ENCODE data around the gene L3MBTL4. TPM values are rescaled to one million over a fixed set of nuclear protein-coding genes. Genes with fewer than 3 reads are reported as not detected.
A peak's percentile ranks its signal among the peaks of the same experiment; 100 is the strongest.

The L3MBTL4 gene
- total and polyA plus RNA-seq, 2 experiments from 2014 or later = 4.1 to 14.1 TPM

DNA sequence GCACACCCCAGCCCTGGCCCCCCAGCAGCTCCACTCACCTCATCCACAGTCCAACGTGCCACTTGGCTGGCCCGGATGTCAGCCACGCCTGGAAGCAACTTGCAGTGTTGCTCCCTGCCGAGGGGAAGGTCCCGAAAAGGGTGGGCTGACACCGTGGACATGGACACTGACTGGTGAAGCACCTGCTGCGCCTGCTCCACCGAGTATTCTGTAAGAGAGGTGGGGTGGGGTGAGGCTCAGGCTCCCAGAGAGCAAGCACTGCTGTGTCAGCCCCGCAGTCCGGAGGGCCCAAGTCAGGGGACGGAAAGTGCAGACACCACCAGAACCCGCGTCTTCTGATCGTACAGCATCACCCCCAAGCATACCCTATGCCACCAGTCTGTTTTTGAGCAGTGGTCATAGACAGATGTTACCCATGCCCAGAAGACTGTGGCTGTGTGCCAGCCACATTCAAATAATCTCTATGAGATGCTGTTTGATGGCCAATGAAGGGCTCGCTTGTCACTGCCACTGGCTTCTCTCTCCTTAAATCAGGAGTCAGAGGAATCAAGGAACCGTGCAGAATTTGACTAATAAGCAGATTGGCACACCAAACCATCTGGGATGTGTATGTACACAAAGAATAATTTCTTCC lies 445.2 kb downstream of the L3MBTL4 start:
- TF ChIP-seq, protein P1, sequence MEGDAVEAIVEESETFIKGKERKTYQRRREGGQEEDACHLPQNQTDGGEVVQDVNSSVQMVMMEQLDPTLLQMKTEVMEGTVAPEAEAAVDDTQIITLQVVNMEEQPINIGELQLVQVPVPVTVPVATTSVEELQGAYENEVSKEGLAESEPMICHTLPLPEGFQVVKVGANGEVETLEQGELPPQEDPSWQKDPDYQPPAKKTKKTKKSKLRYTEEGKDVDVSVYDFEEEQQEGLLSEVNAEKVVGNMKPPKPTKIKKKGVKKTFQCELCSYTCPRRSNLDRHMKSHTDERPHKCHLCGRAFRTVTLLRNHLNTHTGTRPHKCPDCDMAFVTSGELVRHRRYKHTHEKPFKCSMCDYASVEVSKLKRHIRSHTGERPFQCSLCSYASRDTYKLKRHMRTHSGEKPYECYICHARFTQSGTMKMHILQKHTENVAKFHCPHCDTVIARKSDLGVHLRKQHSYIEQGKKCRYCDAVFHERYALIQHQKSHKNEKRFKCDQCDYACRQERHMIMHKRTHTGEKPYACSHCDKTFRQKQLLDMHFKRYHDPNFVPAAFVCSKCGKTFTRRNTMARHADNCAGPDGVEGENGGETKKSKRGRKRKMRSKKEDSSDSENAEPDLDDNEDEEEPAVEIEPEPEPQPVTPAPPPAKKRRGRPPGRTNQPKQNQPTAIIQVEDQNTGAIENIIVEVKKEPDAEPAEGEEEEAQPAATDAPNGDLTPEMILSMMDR (IDR thresholded peaks at IDR 0.05; ENCODE audit: poor library complexity) = no peak
- TF ChIP-seq EZH2 (IDR thresholded peaks at IDR 0.05; ENCODE audit: borderline replicate concordance) (no peak), EZH2phosphoT487 (IDR thresholded peaks at IDR 0.05; ENCODE audit: low read depth, severe bottlenecking, unreplicated experiment) (no peak)
- Histone ChIP-seq H3K36me3 (replicated peaks; ENCODE audit: insufficient read depth, low read depth) (no peaks in the 10 kb centered on the region), H4K20me1 (ENCODE audit: insufficient read depth, poor library complexity, severe bottlenecking) (no peaks in the 10 kb centered on the region), H2AFZ (no peak overlapping the region), H3K4me1 (ENCODE audit: insufficient read depth) (peaks cover 29% of the 10 kb centered on the region), H3K4me2 (no peak overlapping the region), H3K79me2 (no peaks in the 10 kb centered on the region), H3K9me3 (ENCODE audit: low read depth) (no peaks in the 10 kb centered on the region), H3K9me2 (replicated peaks; ENCODE audit: insufficient read depth) (no peaks in the 10 kb centered on the region), H3K4me3 (no peak overlapping the region), H3K27me3 (no peaks in the 10 kb centered on the region), H3K27ac (no peak overlapping the region)
- WGBS (ENCODE audit: low lambda C conversion rate, missing lambda C conversion rate) = 90% methylated on average over 16 of the region's 16 CpGs
- DNase-seq (ENCODE audit: low spot score) = no peak

DNA sequence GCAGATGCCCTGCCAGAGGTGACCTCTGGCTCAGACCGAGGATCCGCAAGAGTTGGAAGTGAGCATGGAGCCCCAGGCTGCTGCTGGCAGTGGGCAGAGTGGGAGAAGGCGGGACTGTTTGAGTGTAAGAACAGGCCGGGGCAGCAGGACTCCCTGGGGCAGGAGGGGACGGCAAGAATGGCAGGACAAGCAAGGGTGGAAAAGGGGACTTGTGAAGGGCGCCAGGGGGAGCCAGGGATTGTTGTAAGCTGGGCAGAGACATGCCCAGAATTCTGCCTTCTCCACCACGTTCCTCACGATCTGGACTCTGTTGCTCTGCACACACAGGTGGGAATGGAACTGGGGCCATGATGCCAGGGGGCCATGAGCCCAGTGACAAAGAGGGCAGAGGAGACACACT lies 447.0 kb downstream of the L3MBTL4 start:
- Histone ChIP-seq H2AFZ (no peak overlapping the region), H3K4me1 (ENCODE audit: insufficient read depth) (peaks cover 29% of the 10 kb centered on the region), H3K9me2 (replicated peaks; ENCODE audit: insufficient read depth) (no peaks in the 10 kb centered on the region), H3K79me2 (no peaks in the 10 kb centered on the region), H3K36me3 (replicated peaks; ENCODE audit: insufficient read depth, low read depth) (no peaks in the 10 kb centered on the region), H3K27ac (no peak overlapping the region), H3K27me3 (no peaks in the 10 kb centered on the region), H3K4me2 (no peak overlapping the region), H4K20me1 (ENCODE audit: insufficient read depth, poor library complexity, severe bottlenecking) (no peaks in the 10 kb centered on the region), H3K9me3 (ENCODE audit: low read depth) (no peaks in the 10 kb centered on the region), H3K4me3 (no peak overlapping the region)
- WGBS (ENCODE audit: low lambda C conversion rate, missing lambda C conversion rate) = 91% methylated on average over 8 of the region's 8 CpGs
- TF ChIP-seq, protein P1 (IDR thresholded peaks at IDR 0.05; ENCODE audit: poor library complexity) = no peak
- no peak for TF ChIP-seq EZH2phosphoT487 (IDR thresholded peaks at IDR 0.05; ENCODE audit: low read depth, severe bottlenecking, unreplicated experiment)
- TF ChIP-seq EZH2 (IDR thresholded peaks at IDR 0.05; ENCODE audit: borderline replicate concordance) = no peak
- no peak for DNase-seq (ENCODE audit: low spot score)

DNA sequence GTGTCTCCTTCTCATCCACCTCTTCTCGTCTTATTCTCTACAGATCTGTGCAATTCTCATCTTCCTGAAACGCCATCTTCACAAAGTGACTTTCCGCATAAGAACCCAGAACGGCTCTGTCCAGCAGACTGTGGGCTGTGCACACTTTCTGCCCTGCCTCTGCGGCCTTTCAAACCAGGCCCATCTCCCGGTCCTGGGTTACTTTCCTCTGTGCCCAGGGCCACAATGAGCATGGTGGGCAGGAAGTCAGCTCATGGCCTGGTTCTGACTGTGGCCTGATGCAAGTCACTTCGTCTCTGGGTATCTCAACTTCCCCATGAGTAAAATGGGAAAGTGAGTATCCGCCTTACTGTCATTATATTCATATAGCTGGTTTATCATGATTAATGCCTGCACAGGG lies 447.7 kb downstream of the L3MBTL4 start:
- Histone ChIP-seq H3K79me2 (no peaks in the 10 kb centered on the region), H4K20me1 (ENCODE audit: insufficient read depth, poor library complexity, severe bottlenecking) (no peaks in the 10 kb centered on the region), H3K9me3 (ENCODE audit: low read depth) (no peaks in the 10 kb centered on the region), H3K27me3 (no peaks in the 10 kb centered on the region), H3K4me3 (no peak overlapping the region), H3K36me3 (replicated peaks; ENCODE audit: insufficient read depth, low read depth) (no peaks in the 10 kb centered on the region), H2AFZ (no peak overlapping the region), H3K9me2 (replicated peaks; ENCODE audit: insufficient read depth) (no peaks in the 10 kb centered on the region), H3K4me1 (ENCODE audit: insufficient read depth) (peaks cover 29% of the 10 kb centered on the region), H3K4me2 (no peak overlapping the region), H3K27ac (peak overlapping the region; percentile 60)
- DNase-seq (ENCODE audit: low spot score) = no peak
- 94% methylated on average over 8 of the region's 8 CpGs for WGBS (ENCODE audit: low lambda C conversion rate, missing lambda C conversion rate)
- TF ChIP-seq EZH2phosphoT487 (IDR thresholded peaks at IDR 0.05; ENCODE audit: low read depth, severe bottlenecking, unreplicated experiment) (no peak), EZH2 (IDR thresholded peaks at IDR 0.05; ENCODE audit: borderline replicate concordance) (no peak)
- TF ChIP-seq, protein P1 (IDR thresholded peaks at IDR 0.05; ENCODE audit: poor library complexity) = no peak

Data from hepatocyte (in vitro differentiated cells).